GM12865 (cell line): ENCODE results near the gene TTLL7.

Experiments used
- DNase-seq: peaks from one replicate; pipeline ENCODE4 v3.0.0; 2010; ENCODE audit warnings: low read depth
- H3K4me3 ChIP-seq: 2 replicates; pipeline ENCODE4 v1.5.1; 2011; ENCODE audit warnings: mild to moderate bottlenecking, low read depth, low read length, control low read depth
- CTCF ChIP-seq: IDR thresholded peaks from 2 replicates; pipeline ENCODE4 v1.5.1; 2011; ENCODE audit warnings: low read length, control low read depth, low read depth, inconsistent platforms; ENCODE audit not compliant: insufficient read depth; ENCODE audit errors: missing control alignments

The TTLL7 gene

GRCh38 chr1:83912876-83913275 lies 86.1 kb downstream of the TTLL7 start:
- DNase-seq = no peak
- TF ChIP-seq CTCF = no peak

GRCh38 chr1:83910461-83910860 lies 88.5 kb downstream of the TTLL7 start:
- H3K4me3 ChIP-seq = no peak overlapping the region
- DNase-seq = no peak
- no peak for TF ChIP-seq CTCF

More at GRCh38 chr1:83912876-83913275, 86.1 kb downstream of the TTLL7 start:
- H3K4me3 ChIP-seq = no peak overlapping the region

GRCh38 chr1:83909687-83910086 lies 89.2 kb downstream of the TTLL7 start:
- H3K4me3 ChIP-seq = no peak overlapping the region
- TF ChIP-seq CTCF = no peak
- DNase-seq = no peak

- TF ChIP-seq CTCF = peak; percentile 62
- no peak overlapping the region for H3K4me3 ChIP-seq
- peak; percentile 30 for DNase-seq
These were observed 93.5 kb downstream of the TTLL7 start for GRCh38 chr1:83905315-83905907.

- H3K4me3 ChIP-seq = no peak overlapping the region
- no peak for DNase-seq
- no peak for TF ChIP-seq CTCF
These were observed 97.3 kb downstream of the TTLL7 start for GRCh38 chr1:83901547-83902155.

- TF ChIP-seq CTCF = no peak
- no peak overlapping the region for H3K4me3 ChIP-seq
- DNase-seq = no peak
These were observed 98.4 kb downstream of the TTLL7 start for GRCh38 chr1:83900524-83900923.

- TF ChIP-seq CTCF = no peak
- no peak overlapping the region for H3K4me3 ChIP-seq
- no peak for DNase-seq
These were observed 101.4 kb downstream of the TTLL7 start for GRCh38 chr1:83897516-83897915.
